Astrocyte (in vitro differentiated cells and primary cell): ENCODE results near the gene PDZD7. TPM values are rescaled to one million over a fixed set of nuclear protein-coding genes. Genes with fewer than 3 reads are reported as not detected.

Source experiments
- DNase-seq: peaks from one replicate; pipeline ENCODE4 v3.0.0-alpha.2; 2010; ENCODE audit warnings: low read depth
- FAIRE-seq: peaks from 2 replicates; lab custom pipeline; 2011; peaks lifted over from hg19 to GRCh38; lab: Jason Lieb, UNC
- H2AFZ ChIP-seq: 2 replicates; pipeline ENCODE4 v1.6.0; 2012; ENCODE audit warnings: low read depth, low read length, inconsistent platforms
- H3K27ac ChIP-seq: 2 replicates; pipeline ENCODE4 v1.5.1; 2011; ENCODE audit warnings: low read depth, low read length, inconsistent platforms
- H3K27me3 ChIP-seq: 2 replicates; pipeline ENCODE4 v1.6.0; 2011; ENCODE audit warnings: low read length, inconsistent platforms; ENCODE audit not compliant: insufficient read depth
- H3K36me3 ChIP-seq: 2 replicates; pipeline ENCODE4 v1.5.1; 2011; ENCODE audit warnings: low read length, inconsistent platforms; ENCODE audit not compliant: insufficient read depth
- H3K4me1 ChIP-seq: 2 replicates; pipeline ENCODE4 v1.5.1; 2011; ENCODE audit warnings: low read length, inconsistent platforms; ENCODE audit not compliant: insufficient read depth
- H3K4me2 ChIP-seq: 2 replicates; pipeline ENCODE4 v1.6.0; 2012; ENCODE audit warnings: low read length, inconsistent platforms
- H3K4me3 ChIP-seq: 2 replicates; pipeline ENCODE4 v1.5.1; 2011; ENCODE audit warnings: low read depth, mild to moderate bottlenecking, low read length, inconsistent platforms; ENCODE audit not compliant: insufficient read depth
- H3K79me2 ChIP-seq: 2 replicates; pipeline ENCODE4 v1.6.0; 2012; ENCODE audit warnings: mild to moderate bottlenecking, low read length, inconsistent platforms; ENCODE audit not compliant: insufficient read depth
- H3K9ac ChIP-seq: 2 replicates; pipeline ENCODE4 v1.6.0; 2012; ENCODE audit warnings: mild to moderate bottlenecking, low read length, inconsistent platforms
- H3K9me3 ChIP-seq: 2 replicates; pipeline ENCODE4 v1.5.1; 2012; ENCODE audit warnings: low read depth, mild to moderate bottlenecking, low read length, inconsistent platforms; ENCODE audit not compliant: insufficient read depth
- H4K20me1 ChIP-seq: 2 replicates; pipeline ENCODE4 v1.6.0; 2012; ENCODE audit warnings: low read length, inconsistent platforms; ENCODE audit not compliant: insufficient read depth
- H3K27ac Mint-ChIP-seq: one replicate; pipeline ENCODE4 v1.8.0; 2021; ENCODE audit warnings: mild to moderate bottlenecking, mixed read lengths; ENCODE audit not compliant: unreplicated experiment
- H3K27me3 Mint-ChIP-seq: one replicate; pipeline ENCODE4 v1.8.0; 2021; ENCODE audit warnings: low read depth, mixed read lengths; ENCODE audit not compliant: unreplicated experiment
- H3K36me3 Mint-ChIP-seq: one replicate; pipeline ENCODE4 v1.8.0; 2021; ENCODE audit warnings: low read depth, mixed read lengths; ENCODE audit not compliant: unreplicated experiment
- H3K4me1 Mint-ChIP-seq: one replicate; pipeline ENCODE4 v1.8.0; 2021; ENCODE audit warnings: low read depth, mixed read lengths; ENCODE audit not compliant: unreplicated experiment
- H3K4me3 Mint-ChIP-seq: one replicate; pipeline ENCODE4 v1.8.0; 2021; ENCODE audit warnings: mild to moderate bottlenecking, moderate library complexity, mixed read lengths; ENCODE audit not compliant: unreplicated experiment
- H3K9me3 Mint-ChIP-seq: one replicate; pipeline ENCODE4 v1.8.0; 2021; ENCODE audit warnings: mild to moderate bottlenecking, mixed read lengths; ENCODE audit not compliant: unreplicated experiment
- CTCF ChIP-seq: IDR thresholded peaks from 2 replicates; pipeline ENCODE4 v1.5.1; 2011; ENCODE audit warnings: low read depth, mild to moderate bottlenecking, inconsistent platforms, low read length, moderate library complexity; ENCODE audit not compliant: insufficient read depth
- EZH2 ChIP-seq: IDR thresholded peaks from 2 replicates; pipeline ENCODE4 v1.6.1; 2012; ENCODE audit warnings: mild to moderate bottlenecking, low read length, inconsistent platforms; ENCODE audit not compliant: insufficient read depth
- total RNA-seq: library from RNA; stranded (reverse); gene quantifications from 2 replicates; pipeline ENCODE4 v1.2.1, GENCODE V29; 2021

The PDZD7 gene
- total RNA-seq, 1 donor from 2014 or later = 4.5 TPM

GRCh38 chr10:101047961-101048892, 17.3 kb upstream of the PDZD7 start:
- peak overlapping the region; percentile 87 for H3K27ac Mint-ChIP-seq
- peaks cover 4% of the 10 kb centered on the region for H3K9me3 Mint-ChIP-seq
- no peaks in the 10 kb centered on the region for H3K36me3 ChIP-seq
- no peak overlapping the region for H3K4me2 ChIP-seq
- H3K27me3 ChIP-seq = peaks cover 25% of the 10 kb centered on the region
- H3K79me2 ChIP-seq = no peaks in the 10 kb centered on the region
- no peak for FAIRE-seq
- no peak overlapping the region for H3K27ac ChIP-seq
- no peak overlapping the region for H3K9ac ChIP-seq
- peaks cover 52% of the 10 kb centered on the region for H3K27me3 Mint-ChIP-seq
- H3K4me3 ChIP-seq = no peak overlapping the region
- no peaks in the 10 kb centered on the region for H3K36me3 Mint-ChIP-seq
- no peaks in the 10 kb centered on the region for H3K9me3 ChIP-seq
- H2AFZ ChIP-seq = no peak overlapping the region
- peak; percentile 59 for TF ChIP-seq EZH2
- no peak for TF ChIP-seq CTCF
- peaks cover 9% of the 10 kb centered on the region for H3K4me1 Mint-ChIP-seq
- H3K4me1 ChIP-seq = peaks cover 41% of the 10 kb centered on the region
- DNase-seq = no peak
- no peak overlapping the region for H3K4me3 Mint-ChIP-seq
- H4K20me1 ChIP-seq = peaks cover 5% of the 10 kb centered on the region

GRCh38 chr10:101047268-101047667, 16.3 kb upstream of the PDZD7 start:
- Mint-ChIP-seq H3K27ac (no peak overlapping the region), H3K27me3 (peaks cover 52% of the 10 kb centered on the region), H3K4me3 (no peak overlapping the region), H3K4me1 (peaks cover 11% of the 10 kb centered on the region), H3K9me3 (peaks cover 4% of the 10 kb centered on the region), H3K36me3 (no peaks in the 10 kb centered on the region)
- FAIRE-seq (no peak), DNase-seq (no peak)
- no peak overlapping the region for H3K27ac ChIP-seq
- TF ChIP-seq EZH2 = peak; percentile 61
- TF ChIP-seq CTCF = no peak
- peak overlapping the region; percentile 77 for H3K4me2 ChIP-seq
- no peaks in the 10 kb centered on the region for H3K79me2 ChIP-seq
- peaks cover 43% of the 10 kb centered on the region for H3K4me1 ChIP-seq
- peaks cover 25% of the 10 kb centered on the region for H3K27me3 ChIP-seq
- H4K20me1 ChIP-seq = peaks cover 5% of the 10 kb centered on the region
- no peaks in the 10 kb centered on the region for H3K36me3 ChIP-seq
- H3K9ac ChIP-seq = no peak overlapping the region
- H2AFZ ChIP-seq = peak overlapping the region; percentile 62
- H3K9me3 ChIP-seq = no peaks in the 10 kb centered on the region
- H3K4me3 ChIP-seq = peak overlapping the region; percentile 6
